ENCODE results near the gene PDHX.

PDHX gene

DNA sequence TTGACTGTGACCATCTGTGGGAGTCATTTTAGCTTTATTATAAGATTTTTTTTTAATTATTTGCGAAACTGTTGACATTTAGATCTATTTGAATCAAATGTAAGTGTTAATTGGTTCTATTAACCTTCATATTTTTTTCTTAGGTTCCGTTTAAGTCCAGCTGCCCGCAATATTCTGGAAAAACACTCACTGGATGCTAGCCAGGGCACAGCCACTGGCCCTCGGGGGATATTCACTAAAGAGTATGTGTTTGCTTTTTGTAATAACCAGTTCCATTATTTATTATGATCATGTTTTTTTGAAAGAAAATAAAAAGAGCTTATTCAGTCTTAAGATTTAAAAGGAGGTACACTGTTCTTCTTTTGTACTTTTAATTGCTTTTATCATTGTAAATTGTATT, 43.9 kb downstream of the PDHX start:
- no peak for DNase-seq

DNA sequence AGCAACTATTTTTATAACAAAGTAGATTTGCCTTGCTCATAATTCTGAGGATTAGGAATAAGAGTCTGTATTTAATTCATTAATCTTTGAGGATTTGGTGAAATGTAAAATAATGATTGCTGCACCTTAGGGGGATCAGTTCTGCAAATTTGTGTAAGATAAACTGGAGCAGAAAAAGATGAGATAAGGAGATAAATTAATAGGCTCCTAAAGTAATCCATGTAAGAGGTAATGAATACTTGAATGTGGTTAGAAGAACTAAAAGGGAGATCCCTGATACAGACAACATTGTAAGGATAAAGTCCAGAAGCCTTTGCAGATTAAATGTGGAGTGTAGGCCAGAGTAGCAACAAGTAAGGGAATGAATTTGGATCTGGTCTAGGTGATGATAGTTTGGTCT, 45.6 kb downstream of the PDHX start:
- DNase-seq = no peak

- no peak for DNase-seq
Observed at GRCh38 chr11:34963351-34963750, 46.9 kb downstream of the PDHX start.

DNA sequence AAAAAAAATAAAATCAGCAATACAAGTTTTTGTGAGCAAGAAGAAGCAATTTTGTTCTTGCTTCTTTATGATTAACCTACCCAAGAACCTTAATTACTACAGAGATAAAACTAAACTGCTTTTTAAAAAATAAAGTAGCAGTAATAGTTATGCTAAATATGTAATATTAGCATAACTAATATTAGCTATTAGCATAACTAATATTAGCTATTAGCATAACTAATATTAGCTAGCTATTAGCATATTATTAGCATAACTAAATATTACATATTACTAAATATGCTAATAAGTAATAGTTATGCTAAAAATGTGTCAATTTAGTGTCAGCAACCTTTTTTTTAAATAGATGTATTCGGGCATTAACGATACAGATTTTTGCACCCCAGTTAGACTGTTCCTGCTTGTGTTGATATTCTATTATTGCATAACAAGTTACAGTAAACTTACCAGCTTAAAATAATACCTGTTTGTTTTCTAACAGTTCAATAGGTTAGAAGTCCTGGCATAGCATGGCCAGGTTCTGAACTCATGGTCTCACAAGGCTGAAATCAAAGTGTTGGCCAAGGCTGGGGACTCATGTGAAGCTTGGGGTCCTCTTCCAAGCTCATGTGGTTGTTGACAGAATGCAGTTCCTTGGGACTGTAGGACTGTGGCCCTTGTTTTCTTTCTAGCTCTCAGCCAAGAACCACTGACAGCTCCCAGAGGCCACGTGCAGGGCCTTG, 48.4 kb downstream of the PDHX start:
- DNase-seq = no peak

DNA sequence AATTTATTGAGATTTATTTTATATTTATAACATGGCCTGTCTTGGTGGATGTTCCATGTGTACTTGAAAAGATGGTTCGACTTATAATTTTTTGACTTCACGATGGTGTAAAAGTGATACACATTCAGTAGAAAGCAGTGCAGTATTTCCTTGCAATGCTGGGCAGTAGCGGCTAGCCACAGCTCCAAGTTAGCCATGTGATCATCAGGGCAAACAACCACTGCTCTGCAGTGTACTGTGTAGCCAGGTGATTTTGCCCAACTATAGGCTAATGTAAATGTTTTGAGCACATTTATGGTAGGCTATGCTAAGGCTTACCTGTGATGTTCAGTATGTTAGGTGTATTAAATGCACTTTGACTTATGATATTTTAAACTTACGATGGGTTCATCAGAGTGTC, 52.4 kb downstream of the PDHX start:
- no peak for DNase-seq

DNA sequence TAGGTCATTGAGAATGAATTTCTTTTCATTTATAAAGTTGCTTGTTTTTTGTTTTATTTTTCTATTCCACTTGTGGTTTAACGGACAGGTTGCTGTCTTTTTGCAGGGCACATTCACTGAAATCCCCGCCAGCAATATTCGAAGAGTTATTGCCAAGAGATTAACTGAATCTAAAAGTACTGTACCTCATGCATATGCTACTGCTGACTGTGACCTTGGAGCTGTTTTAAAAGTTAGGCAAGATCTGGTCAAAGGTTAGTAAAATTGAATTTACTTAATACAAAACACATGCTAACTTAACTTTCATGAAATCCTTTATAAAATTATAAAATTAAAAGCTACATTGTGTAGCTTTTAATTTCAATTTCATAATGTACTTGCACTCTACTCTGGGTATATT, 53.6 kb downstream of the PDHX start:
- DNase-seq = no peak

- no peak for DNase-seq
Observed at GRCh38 chr11:34970480-34970879, 54.1 kb downstream of the PDHX start.

DNA sequence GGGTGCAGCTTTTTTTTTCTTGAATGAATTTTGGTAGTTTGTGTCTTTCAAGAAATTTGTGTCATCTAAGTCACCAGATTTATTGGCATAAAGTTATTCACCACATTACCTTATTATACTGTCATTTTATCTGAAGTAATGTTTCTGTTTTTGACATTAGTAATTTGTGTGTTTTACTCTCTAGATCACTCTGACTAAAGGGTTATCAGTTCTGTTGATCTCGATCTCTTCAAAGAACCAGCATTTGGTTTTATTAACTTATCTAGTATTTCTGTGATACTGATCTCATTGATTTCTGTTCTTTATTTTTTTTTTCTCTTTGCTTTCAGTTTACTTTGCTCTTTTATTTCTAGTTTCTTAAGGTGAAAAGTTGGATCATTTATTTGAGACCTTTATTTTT, 55.5 kb downstream of the PDHX start:
- no peak for DNase-seq

DNA sequence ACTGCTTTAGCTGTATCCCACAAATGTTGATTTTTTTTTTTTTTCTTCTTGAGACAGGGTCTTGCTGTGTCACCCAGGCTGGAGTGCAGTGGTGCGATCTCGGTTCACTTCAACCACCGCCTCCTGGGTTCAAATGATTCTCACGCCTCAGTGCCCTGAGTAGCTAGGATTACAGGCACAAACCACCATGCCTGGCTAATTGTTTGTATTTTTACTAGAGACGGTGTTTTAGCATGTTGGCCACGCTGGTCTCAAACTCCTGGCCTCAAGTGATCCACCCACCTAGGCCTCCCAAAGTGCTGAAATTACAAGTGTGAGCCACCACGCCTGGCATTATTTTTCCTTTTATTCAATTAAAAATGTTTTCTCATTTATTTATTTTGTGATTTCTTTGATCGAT, 55.9 kb downstream of the PDHX start:
- no peak for DNase-seq

- DNase-seq = no peak
Observed at GRCh38 chr11:34972892-34973291, 56.5 kb downstream of the PDHX start.

GRCh38 chr11:34975482-34975881, 59.1 kb downstream of the PDHX start:
- DNase-seq = no peak

DNA sequence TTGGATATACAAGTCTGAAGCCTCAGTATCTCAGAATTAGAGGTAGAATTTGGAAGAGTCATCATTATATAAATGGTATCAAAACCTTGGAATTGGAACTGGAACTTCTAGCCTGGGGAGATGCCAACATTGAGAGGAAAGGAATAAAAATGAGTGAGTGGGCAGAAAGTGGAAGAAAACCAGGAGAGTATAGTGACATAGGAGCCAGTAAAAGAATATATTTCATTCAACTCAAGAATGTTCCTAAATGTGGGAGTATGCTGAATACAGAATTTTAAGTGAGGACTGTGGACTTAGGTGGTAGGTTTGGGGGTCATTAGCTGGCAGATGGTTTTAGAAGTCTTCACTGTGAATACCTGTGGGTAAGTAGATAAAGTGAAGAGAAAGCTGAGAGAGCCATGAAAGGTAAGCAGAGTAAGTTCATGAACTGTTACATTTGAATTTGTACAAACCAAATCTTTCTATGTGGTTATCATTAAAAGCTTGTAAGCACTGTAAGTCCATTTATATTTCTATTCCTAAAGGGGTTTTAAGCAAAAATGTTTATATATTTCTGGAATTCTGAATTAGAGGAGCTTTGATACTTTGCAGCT, 60.2 kb downstream of the PDHX start:
- no peak for DNase-seq

DNA sequence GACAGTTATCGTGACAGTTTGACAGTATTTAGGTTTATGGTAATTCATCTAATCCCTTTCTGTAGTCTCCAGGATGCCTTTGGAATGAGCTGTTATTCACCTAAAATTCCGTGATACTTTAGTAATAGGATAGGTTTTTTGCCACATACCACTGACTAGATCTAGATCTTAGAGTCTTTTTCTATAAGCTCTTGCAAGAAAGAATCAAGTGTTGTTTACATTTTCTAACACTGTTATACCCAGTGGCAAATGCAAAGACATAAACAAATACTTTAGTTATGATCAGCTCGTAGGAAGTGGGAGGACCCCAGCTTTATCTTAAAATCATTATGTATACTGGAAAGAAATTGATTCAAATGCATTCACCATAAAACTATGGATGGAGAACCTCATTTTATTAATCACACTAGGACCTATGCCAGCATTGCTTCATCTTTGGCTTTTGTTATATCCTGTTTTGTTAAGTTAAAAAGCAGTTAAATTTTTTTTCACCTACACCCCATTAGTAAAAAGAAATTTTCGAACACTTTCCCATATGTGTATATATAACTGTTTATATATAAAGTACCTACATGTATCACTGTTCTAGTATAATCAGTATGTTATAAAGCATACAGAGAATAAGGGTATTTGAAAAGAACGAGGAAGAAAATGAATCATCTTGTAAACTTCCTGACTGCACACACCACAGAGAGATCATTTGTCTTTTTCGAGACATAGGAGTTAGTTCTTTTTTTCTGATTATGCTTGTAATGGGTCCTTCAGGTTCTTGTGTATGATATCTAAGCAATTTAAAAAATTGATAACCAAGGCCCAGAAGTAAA, 60.9 kb downstream of the PDHX start:
- no peak for DNase-seq

GRCh38 chr11:34978236-34979191, 62.1 kb downstream of the PDHX start:
- no peak for DNase-seq

GRCh38 chr11:34984514-34984913, 68.1 kb downstream of the PDHX start:
- DNase-seq = no peak

- DNase-seq = no peak
Observed at GRCh38 chr11:34986883-34987520, 70.6 kb downstream of the PDHX start.

DNA sequence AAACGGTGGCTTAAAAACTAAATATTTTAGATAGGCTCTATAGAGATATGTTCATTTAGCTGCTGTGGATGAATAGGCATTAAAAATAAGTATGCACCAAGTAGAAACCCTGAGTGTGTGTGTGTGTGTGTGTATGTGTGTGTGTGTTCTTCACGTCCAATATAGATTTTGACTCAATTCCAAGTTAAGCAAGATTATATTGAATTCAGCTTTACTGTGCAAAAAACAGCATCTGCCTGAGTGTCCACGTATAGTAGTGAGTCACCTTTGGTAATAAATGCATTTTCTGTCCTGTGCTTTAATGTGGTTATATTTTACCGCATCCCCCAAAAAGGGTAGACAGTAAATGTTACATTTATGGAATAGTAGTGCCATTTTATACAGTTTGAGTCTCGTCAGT, 71.2 kb downstream of the PDHX start:
- DNase-seq = no peak

DNA sequence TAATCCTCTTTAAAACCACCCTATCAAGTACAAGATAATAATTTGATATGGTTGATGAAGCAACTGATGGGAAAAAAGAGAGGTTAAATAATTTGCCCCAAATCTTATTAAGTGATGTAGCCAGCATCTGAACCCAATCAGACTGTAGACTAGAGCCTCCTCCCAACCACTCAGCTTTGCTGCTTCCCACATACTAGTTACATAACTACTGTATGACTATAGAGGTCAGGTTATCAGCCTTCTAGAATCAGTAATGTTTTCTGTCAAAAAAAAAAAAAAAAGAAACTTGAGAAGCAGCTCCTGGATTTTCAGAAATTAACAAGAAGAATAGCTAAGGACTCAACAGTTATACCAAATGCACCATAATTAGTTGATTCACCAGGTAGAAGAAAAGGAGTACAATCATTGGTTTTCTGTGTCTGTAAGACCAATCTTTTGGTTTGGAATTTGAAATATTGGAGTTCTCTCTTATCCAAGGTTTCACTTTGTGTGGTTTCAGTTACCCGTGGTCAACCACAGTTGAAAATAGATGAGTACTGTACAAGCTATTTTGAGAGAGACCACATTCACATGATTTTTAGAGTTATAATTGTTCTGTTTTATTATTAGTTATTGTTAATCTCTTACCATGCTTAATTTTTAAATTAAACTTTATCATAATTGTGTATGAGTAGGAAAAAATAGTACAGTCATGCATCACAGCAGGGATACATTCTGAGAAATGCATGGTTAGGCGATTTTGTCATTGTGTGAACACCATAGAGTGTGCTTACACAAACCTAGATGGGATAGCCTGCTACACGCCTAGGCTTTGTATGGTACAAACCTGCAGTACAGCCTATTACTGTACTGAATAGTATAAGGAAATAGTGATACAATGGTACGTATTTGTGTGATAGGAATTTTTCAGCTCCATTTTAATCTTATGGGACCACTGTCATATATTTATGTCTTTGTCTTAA, 72.2 kb downstream of the PDHX start:
- DNase-seq = no peak

DNA sequence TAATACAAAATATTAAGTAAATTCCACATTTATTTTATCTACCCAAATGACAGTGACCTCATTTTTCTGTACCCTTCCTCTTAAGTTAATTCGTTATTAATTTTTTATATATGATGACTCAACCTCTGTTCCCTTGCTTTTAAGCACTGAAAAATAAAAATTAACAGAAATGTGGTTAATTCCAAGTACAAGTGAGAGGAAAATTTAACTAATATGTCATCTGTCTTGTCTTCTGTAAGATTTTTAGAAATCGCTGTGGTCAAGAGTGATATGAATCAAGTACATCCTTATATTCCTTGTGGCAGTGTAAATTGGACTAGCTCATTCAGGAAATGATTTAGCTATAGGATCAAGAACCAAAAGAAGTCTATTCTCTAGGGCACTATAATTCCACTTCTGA, 74.5 kb downstream of the PDHX start:
- no peak for DNase-seq

GRCh38 chr11:34994854-34995253, 78.4 kb downstream of the PDHX start:
- DNase-seq = no peak

- no peak for DNase-seq
Observed at GRCh38 chr11:34996958-34997357, 80.5 kb downstream of the PDHX start.

Data from CD4-positive, alpha-beta T cell treated with Interleukin-4 for 1 hour (primary cell).